Stimulated activated CD4-positive, alpha-beta T cell treated with anti-CD3 and anti-CD28 coated beads, TNF-alpha, amount 100 ng/mL, for 24 hours (primary cell): ENCODE data around the gene KRTAP4-8.
"Not testable (repeated sequence)": the region's sequence is repeated elsewhere in the genome, so short reads cannot be mapped to it uniquely, and the experiment has no call there.

Experiments used
- DNase-seq, 3 experiments: peaks; one replicate each; pipeline ENCODE4 v3.0.0-alpha.2; 2020; ENCODE audit warnings: low read depth in 3 of 3

The KRTAP4-8 gene

DNA sequence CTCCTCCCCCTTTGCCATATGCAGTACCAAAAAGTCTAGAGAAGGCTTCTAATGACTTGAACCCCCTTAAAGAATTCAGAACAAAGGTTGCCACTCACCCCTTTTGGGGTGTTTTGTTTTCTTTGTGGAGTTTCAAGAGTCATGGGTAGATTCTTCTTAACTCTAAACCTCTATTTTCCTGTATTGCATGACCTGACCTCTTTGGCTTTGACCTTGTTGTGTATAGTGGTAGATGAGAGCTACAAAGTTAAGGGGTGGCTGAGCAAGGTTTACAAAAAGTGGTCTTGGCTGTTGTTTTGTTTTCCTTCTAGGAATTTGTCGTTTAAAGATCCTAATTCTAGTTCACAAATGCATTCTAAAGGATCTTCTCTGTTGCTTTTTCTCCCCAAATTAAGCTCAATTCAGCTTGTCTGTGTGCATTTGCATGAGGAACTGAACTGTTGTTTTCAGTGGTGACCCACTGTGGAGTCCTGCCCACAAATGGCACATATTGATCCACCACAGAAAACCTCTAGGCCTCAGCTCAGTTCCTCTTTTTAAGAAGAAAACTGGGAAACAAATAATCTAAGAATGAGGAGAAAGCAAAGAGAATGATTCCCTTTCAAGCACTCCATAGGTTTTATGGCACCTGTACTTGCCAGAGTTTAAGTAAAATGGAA, 10.9 kb upstream of the KRTAP4-8 start:
- DNase-seq: not testable (repeated sequence)

DNA sequence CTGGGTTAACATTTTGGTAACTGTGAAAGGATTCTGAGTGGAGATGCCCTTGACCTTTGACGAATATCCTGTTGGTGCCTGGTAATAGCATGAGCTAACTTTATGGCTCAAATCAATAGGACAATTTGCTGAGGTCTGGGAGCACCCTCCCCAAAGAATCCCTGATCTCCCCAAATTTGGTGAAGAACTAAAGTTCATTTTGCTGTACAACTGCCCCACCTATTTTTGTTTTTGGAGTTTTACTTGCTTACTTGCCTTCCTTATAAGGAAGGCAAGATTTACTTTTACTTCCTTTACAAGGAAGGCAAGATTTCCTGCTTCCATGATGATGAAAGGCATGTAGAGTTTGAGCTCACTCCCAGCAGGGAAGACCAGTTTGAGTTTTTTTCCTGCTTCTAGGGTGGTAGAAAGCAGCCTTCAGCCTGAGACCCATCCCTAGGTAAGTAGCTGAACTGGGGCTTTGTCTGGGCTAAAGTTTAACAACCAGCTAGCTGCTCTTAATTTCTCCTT, 10.1 kb upstream of the KRTAP4-8 start:
- no peak for DNase-seq

DNA sequence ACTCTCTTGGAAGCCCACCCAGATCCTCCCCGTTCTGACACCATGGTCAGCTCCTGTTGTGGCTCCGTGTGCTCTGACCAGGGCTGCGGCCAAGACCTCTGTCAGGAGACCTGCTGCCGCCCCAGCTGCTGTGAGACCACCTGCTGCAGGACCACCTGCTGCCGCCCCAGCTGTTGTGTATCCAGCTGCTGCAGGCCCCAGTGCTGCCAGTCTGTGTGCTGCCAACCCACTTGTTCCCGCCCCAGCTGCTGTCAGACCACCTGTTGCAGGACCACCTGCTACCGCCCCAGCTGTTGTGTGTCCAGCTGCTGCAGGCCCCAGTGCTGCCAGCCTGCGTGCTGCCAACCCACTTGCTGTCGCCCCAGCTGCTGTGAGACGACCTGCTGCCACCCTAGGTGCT, 7.4 kb upstream of the KRTAP4-8 start, which contains the start of gene KRTAP4-9:
Gene KRTAP4-9 (plus strand): TSS at position 43 of the 400 bp plus-strand sequence. CDS start 0 bp downstream, at position 43.
- not testable (repeated sequence) for DNase-seq

DNA sequence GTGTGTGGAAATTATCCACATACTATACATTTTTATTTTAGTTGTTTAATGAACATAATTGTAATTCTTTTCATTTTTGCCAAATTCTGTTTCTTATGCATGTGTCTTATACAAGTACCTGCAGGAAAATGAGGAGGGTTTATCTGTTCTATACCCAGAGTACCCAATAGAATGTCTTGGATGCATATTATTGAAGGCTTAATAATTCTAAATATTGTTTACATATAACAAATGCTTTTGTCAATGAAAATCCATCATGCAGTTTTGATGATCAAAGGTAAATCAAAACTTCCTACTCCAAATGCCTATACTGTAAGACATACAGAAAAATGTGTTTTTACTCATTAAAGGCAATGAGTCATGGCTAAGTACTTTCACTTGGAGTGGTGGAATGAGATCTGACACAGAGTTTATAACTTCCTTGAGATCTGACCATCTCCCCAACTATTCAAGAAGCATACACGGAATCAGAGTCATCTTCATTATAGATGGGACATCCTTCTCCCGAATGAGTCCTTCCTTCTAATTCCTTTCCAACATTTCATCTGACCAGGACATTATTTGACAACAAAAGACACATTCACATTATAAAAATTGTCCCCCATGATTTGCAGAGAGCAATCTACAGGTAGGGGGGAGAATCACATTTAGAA, 6.6 kb upstream of the KRTAP4-8 start:
- not testable (repeated sequence) for DNase-seq

DNA sequence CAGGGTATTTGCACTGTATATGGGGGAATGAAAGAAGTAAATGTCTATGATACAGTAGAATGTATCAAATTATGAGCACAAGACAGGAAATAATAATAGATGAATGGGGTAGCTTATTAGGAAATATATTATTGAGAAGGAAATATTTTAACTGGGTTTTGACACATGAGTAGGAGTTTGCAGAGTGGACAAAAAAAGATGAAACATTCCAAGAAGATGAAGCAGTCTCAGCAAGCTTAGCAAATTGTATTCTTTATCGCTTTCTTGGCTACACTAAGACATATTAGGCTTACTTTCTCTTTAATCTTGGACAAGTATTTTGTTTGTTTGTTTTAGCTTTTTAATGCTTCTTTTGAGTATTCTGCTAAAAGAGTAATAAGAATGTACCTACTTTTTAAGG, 6.0 kb upstream of the KRTAP4-8 start:
- DNase-seq: no peak

DNA sequence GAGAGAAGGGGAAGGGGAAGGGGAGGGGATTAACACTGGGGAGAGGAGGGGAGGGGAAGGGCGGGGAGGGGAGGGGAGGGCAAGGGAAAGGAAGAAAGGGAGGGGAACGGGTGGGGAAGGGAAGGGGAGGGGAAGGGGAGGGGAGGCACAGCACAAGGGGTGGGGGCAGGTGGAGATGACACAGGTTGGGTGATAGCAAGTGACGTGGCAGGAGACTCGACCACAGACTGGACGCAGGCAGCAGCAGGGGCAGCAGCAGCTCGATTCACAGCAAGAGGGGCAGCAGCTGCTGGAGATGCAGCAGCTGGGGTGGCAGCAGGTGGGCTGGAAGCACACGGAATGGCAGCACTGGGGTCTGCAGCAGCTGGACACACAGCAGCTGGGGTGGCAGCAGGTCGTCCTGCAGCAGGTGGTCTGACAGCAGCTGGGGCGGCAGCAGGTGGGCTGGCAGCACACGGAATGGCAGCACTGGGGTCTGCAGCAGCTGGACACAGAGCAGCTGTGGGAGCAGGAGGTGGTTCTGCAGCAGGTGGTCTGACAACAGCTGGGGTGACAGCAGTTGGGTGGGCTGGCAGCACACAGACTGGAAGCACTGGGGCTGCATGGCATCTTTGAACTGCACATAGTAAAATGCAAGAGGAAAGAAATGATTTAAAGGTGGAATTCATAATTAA, 3.8 kb upstream of the KRTAP4-8 start, which contains the start of gene KRTAP4-16:
Gene KRTAP4-16 (minus strand): TSS at position 624 of the 674 bp plus-strand sequence. CDS start 0 bp downstream, at position 624.
- DNase-seq: no peak

DNA sequence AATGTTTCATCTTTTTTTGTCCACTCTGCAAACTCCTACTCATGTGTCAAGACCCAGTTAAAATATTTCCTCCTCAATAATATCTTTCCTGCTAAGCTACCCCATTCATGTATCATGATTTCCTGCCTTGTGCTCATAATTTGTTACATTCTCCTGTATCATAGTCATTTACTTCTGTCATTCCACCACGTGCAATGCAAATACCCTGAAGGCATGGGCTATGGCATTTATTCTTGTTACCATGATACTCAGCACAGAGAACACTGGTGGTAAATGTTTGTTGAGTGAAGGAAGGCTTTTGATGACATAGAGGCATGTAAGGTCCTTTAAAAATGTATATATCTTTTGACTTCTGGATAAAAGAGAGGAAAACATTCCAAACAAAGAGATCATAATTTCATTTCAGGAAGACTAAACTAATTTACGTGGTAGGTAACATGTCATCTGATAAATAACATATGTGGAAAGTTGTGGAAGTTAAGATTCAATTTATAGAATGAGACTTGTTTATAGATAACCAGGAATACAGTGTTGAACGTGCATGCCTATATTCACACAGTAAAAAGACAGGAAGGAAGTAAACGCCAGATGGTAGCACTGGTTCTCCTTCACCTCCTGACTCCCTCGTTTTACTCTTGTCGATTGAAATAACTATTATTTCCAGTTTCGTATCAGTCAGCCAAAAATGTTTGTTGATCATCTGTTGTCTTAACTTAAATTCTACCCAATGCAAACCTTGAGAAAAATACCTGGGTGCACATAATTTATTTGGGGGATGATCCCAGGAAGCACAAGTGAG, 1.9 kb upstream of the KRTAP4-8 start:
- not testable (repeated sequence) for DNase-seq

DNA sequence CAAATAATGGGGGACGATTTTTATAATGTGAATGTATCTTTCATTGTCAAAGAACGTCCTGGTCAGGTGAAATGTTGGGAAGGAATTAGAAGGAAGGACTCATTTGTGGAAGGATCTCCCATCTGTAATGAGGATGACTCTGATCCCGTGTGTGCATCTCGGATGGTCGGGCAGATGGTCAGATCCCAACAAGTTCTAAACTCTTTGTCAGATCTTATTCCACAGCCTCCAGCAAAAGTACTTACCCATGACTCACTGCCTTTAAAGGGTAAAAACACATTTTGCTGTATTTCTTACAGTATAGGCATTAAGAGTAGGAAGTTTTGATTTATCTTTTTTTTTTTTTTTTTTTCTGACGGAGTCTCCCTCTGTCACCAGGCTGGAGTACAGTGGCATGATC, 539 bp upstream of the KRTAP4-8 start:
- DNase-seq: no peak

DNA sequence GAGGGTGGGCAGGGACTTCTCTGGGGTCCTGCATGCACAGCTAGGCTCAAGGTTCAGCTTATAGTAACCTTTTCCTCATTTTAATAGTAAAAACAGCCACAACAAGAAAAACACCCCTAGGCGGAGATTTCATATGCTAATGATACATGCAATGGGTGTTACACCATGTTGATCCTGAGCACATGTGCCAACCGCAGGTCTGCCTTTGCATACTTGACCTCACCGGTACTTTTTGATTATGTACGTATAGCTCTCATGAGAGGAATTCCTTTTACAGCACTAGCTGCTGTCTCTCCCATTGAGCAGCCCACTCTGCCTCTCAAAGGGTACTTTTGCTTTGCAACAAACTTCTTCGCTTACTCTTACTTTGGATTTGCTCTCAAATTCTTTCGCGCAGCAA, 1.9 kb downstream of the KRTAP4-8 start:
- DNase-seq: no peak

DNA sequence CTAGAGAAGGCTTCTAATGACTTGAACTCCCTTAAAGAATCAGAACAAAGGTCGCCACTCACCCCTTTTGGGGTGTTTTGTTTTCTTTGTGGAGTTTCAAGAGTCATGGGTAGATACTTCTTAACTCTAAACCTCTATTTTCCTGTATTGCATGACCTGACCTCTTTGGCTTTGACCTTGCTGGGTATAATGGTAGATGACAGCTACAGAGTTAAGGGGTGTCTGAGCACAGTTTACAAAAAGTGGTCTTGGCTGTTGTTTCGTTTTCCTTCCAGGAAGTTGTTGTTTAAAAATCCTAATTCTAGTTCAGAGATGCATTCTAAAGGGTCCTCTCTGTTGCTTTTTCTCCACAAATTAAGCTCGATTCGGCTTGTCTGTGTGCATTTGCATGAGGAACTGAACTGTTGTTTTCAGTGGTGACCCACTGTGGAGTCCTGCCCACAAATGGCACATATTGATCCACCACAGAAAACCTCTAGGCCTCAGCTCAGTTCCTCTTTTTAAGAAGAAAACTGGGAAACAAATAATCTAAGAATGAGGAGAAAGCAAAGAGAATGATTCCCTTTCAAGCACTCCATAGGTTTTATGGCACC, 9.1 kb downstream of the KRTAP4-8 start:
- not testable (repeated sequence) for DNase-seq

DNA sequence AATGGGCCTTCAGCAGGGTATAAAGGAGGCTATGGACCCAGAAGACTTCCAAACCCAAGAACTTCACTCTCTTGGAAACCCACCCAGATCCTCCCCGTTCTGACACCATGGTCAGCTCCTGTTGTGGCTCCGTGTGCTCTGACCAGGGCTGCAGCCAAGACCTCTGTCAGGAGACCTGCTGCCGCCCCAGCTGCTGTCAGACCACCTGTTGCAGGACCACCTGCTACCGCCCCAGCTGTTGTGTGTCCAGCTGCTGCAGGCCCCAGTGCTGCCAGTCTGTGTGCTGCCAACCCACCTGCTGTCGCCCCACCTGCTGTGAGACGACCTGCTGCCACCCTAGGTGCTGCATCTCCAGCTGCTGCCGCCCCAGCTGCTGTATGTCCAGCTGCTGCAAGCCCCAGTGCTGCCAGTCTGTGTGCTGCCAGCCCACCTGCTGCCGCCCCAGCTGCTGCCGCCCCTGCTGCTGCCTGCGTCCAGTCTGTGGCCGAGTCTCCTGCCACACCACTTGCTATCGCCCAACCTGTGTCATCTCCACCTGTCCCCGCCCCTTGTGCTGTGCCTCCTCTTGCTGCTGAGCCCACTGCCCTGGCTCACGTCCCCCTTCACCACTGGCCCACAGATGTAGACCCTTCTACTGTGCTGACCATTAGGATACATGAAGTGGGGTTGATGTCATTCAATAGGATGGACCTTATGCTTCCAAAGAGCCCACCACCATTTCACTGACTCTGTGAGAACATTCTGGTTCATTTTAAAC, 13.7 kb downstream of the KRTAP4-8 start, which contains the start of gene KRTAP4-7:
Gene KRTAP4-7 (plus strand): TSS at position 51 of the 757 bp plus-strand sequence. CDS start 57 bp downstream, at position 108.
- DNase-seq: not testable (repeated sequence)

DNA sequence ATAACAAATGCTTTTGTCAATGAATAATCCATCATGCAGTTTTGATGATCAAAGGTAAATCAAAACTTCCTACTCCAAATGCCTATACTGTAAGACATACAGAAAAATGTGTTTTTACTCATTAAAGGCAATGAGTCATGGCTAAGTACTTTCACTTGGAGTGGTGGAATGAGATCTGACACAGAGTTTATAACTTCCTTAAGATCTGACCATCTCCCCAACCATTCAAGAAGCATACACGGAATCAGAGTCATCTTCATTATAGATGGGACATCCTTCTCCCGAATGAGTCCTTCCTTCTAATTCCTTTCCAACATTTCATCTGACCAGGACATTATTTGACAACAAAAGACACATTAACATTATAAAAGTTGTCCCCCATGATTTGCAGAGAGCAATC, 14.5 kb downstream of the KRTAP4-8 start:
- DNase-seq: not testable (repeated sequence)

DNA sequence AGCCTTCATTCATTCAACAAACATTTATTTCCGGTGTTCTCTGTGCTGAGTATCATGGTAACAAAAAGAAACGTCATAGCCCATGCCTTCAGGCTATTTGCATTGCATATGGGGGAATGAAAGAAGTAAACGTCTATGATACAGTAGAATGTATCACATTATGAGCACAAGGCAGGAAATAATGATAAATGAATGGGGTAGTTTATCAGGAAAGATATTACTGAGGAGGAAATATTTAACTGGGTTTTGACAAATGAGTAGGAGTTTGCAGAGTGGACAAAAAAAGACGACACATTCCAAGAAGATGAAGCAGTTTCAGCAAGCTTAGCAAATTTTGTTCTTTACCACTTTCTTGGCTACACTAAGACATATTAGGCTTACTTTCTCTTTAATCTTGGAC, 15.3 kb downstream of the KRTAP4-8 start:
- DNase-seq: no peak

DNA sequence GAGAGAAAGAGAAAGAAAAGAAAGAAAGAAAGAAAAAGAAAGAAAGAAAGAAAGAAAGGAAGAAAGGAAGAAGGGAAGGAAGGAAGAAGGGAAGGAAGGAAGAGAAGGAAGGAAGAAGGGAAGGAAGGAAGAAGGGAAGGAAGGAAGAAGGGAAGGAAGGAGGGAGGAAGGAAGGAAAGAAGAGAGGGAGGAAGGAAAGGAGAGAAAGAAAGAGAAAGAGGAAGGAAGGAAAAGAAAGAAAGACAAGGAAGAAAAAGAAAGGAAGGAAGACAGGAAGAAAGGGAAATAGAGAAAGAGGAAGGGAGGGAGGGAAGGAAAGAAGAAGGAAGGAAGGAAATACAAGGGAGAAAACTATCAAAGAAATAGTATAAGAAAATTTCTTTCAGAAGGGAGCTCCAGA, 21.2 kb downstream of the KRTAP4-8 start:
- DNase-seq: no peak

DNA sequence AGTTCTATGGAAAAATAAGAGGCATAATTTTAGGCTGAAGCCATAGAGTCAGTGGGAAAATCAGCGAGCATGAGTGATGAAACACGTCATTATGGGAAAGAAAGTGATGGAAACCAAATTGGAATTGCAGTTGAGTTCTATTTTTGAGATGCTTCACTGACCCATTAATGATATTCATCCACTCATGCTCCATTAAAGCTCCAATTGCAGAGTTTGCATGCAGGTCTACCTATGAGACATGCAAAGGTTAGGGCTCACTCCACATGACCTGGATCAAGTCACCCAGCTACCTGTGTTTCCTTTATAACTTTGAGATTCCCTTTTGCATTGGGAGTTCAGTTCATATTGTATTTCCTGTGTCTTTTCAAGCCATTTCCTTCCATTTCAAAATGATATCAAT, 24.3 kb downstream of the KRTAP4-8 start:
- DNase-seq: no peak

DNA sequence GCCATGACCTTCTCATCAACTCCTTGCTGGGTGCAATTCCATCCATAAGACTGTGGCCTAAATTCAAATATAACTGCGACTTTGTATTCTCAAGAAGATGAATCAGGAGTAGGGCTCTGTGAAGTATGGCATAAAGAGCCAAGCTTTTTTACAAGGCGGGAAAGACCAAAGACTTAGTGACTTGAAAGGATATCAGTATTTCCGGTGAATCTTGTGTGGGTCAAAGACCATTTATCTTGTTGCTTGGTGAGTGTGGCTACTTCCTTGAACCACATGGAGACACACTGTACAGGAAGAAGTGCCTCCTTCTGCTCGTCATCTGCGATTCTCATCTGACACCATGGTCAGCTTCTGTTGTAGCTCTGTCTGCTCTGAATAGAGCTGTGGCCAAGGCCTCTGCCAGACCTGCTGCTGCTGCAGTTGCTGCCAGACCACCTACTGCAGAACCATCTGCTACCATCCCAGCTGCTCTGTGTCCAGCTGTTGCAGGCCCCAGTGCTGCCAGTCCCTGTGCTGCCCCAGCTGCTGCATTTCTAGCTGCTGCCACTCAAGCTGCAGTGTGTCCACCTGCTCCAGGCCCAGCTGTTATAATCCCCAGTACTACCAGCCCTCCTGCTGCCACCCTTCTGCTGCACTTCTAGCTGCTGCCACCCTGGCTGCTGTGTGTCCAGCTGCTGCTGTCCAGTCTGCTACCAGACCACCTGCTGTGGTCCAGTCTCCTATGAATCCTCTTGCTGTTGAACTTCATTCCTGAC, 26.2 kb downstream of the KRTAP4-8 start:
- DNase-seq: no peak

DNA sequence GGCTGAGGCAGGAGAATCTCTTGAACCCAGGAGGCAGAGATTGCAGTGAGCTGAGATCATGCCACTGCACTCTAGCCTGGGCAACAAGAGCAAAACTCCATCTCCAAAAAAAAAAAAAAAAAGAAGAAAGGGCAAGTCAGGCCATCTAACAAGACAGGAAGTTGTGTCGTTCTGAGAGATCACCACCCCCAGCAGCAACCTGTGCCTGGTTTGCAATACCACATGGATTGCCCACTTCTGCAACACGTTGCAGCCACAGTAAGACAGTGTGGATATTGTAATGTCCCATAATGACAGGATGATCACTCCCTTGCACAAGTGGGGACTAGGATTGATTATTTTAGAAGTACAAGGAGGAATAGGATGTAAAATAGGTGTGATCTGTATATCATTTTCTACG, 28.9 kb downstream of the KRTAP4-8 start:
- DNase-seq: no peak

DNA sequence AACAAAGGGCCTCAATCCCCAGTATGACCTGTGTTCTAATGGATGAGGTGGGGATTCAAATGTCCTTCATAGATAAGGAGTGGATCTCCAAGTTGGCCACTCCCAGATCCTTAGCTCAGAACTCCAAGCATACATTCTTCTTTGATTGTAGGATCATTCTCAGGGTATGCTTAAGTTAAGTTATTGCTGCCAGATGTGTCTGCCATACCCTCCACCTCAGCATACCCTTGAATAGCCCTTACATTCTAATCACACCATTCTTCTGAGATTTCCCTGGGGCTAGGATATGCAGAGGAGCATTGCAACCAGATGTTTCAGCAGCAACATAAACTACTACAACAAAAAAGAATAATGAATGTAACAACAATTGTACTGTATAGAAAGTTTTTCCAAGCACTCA, 30.7 kb downstream of the KRTAP4-8 start:
- DNase-seq: no peak

DNA sequence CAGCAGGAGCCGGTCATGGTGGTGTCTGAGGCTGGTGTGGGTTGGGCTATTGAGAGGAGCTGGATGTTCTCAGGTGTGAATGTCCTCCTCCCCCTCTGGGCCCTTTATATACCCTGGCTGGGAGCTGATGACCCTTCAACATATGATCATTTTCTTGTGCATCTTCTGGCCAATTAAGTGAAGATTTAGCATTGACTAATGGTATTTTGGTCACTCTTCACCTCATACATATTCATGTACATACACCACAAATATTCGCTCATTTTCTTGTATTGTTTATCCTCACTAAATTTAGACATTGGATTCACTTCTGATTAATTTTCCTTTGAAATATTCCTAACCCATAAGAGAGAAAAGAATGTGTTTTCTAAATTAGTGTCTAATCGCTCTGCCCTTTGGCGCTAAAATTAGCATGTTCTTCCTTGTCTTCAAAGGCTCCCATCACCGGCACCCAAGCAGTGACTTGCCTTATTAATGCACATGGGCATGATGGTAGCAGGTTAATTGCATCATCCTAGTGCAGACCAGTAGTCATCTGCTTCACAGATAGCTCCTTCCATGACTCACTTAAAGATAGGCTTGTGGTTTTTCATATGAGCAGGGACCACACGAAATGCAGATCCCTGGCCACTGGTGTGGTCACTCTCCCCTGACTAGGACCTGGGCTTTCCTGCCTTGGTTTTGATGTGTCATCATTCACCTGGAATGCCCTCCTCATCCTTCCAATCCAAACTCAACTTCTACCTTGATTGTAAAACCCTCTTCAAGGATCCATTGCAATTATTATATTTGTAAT, 31.9 kb downstream of the KRTAP4-8 start, which contains the start of gene KRTAP2-4:
Gene KRTAP2-4 (minus strand): TSS at position 51 of the 796 bp plus-strand sequence. CDS start 34 bp downstream, at position 17.
- no peak for DNase-seq
